T-helper 1 cell treated with Interleukin-12 subunit alpha and Interleukin-12 subunit beta and Interleukin-4 antibody, amounts not matched to agents 30 μg/mL and 1 μg/mL, for 36 hours (primary cell): ENCODE measurements around the gene OR4D10.
"Not testable (repeated sequence)": the region's sequence is repeated elsewhere in the genome, so short reads cannot be mapped to it uniquely, and the experiment has no call there.

Source experiments
- H3K27ac Mint-ChIP-seq: one replicate; pipeline ENCODE4 v1.8.0; 2021; ENCODE audit warnings: mild to moderate bottlenecking, mixed read lengths
- H3K27me3 Mint-ChIP-seq: one replicate; pipeline ENCODE4 v1.8.0; 2021; ENCODE audit warnings: low read depth, mixed read lengths
- H3K36me3 Mint-ChIP-seq: one replicate; pipeline ENCODE4 v1.8.0; 2021; ENCODE audit warnings: low read depth, mixed read lengths
- H3K4me1 Mint-ChIP-seq: one replicate; pipeline ENCODE4 v1.8.0; 2021; ENCODE audit warnings: low read depth, mixed read lengths
- H3K4me3 Mint-ChIP-seq: one replicate; pipeline ENCODE4 v1.8.0; 2021; ENCODE audit warnings: mild to moderate bottlenecking, moderate library complexity, mixed read lengths
- H3K9me3 Mint-ChIP-seq: one replicate; pipeline ENCODE4 v1.8.0; 2021; ENCODE audit warnings: mixed read lengths

The OR4D10 gene

GRCh38 chr11:59480359-59480758 lies 7.2 kb downstream of the OR4D10 start:
- Mint-ChIP-seq H3K4me3 (no peak overlapping the region), H3K27ac (no peak overlapping the region), H3K36me3 (no peaks in the 10 kb centered on the region), H3K9me3 (no peaks in the 10 kb centered on the region), H3K4me1 (no peaks in the 10 kb centered on the region), H3K27me3 (peaks cover 4% of the 10 kb centered on the region)

- no peaks in the 10 kb centered on the region for H3K36me3 Mint-ChIP-seq
- peaks cover 4% of the 10 kb centered on the region for H3K4me1 Mint-ChIP-seq
- no peak overlapping the region for H3K4me3 Mint-ChIP-seq
- no peak overlapping the region for H3K27ac Mint-ChIP-seq
- H3K9me3 Mint-ChIP-seq, result no peaks in the 10 kb centered on the region
- peaks cover 4% of the 10 kb centered on the region for H3K27me3 Mint-ChIP-seq
Observed at GRCh38 chr11:59501931-59502330, 28.8 kb downstream of the OR4D10 start.

GRCh38 chr11:59503276-59503675 lies 30.2 kb downstream of the OR4D10 start, which contains the start of gene OR4D11:
TSS of gene OR4D11 (plus strand) at chr11:59503576. CDS start at chr11:59503576, 0 bp downstream.
- Mint-ChIP-seq H3K4me3 (no peak within 1 kb of the TSS), H3K27ac (no peak within 1 kb of the TSS), H3K4me1 (peaks cover 4% of the 10 kb centered on the region), H3K36me3 (no peaks in the 10 kb centered on the region), H3K27me3 (peaks cover 4% of the 10 kb centered on the region), H3K9me3 (no peaks in the 10 kb centered on the region)

GRCh38 chr11:59510941-59511589 lies 38.0 kb downstream of the OR4D10 start, which contains the start of gene OR4D9:
TSS of gene OR4D9 (plus strand) at chr11:59511539. CDS start at chr11:59514913, 3,374 bp downstream.
- Mint-ChIP-seq H3K4me1 (peaks cover 20% of the 10 kb centered on the region), H3K4me3 (peak within 1 kb of the TSS; percentile 36), H3K27me3 (no peaks in the 10 kb centered on the region), H3K36me3 (peaks cover 2% of the 10 kb centered on the region), H3K9me3 (no peaks in the 10 kb centered on the region), H3K27ac (peak within 1 kb of the TSS; percentile 60)

- Mint-ChIP-seq H3K36me3 (peaks cover 2% of the 10 kb centered on the region), H3K27ac (peak overlapping the region; percentile 14), H3K4me1 (peaks cover 20% of the 10 kb centered on the region), H3K4me3 (no peak overlapping the region), H3K27me3 (no peaks in the 10 kb centered on the region), H3K9me3 (no peaks in the 10 kb centered on the region)
Observed at GRCh38 chr11:59511675-59512074, 38.6 kb downstream of the OR4D10 start.

- not testable (repeated sequence) for H3K4me1 Mint-ChIP-seq, H3K27ac Mint-ChIP-seq, H3K4me3 Mint-ChIP-seq, H3K9me3 Mint-ChIP-seq, H3K36me3 Mint-ChIP-seq
- peaks cover 17% of the 10 kb centered on the region for H3K27me3 Mint-ChIP-seq
Observed at GRCh38 chr11:59520139-59520538, 47.0 kb downstream of the OR4D10 start.

- Mint-ChIP-seq H3K27me3 (peaks cover 19% of the 10 kb centered on the region), H3K4me3 (no peak overlapping the region), H3K4me1 (no peaks in the 10 kb centered on the region), H3K27ac (no peak overlapping the region), H3K36me3 (no peaks in the 10 kb centered on the region), H3K9me3 (no peaks in the 10 kb centered on the region)
Observed at GRCh38 chr11:59520741-59521140, 47.6 kb downstream of the OR4D10 start.

GRCh38 chr11:59523541-59523940 lies 50.4 kb downstream of the OR4D10 start:
- Mint-ChIP-seq H3K27me3 (peaks cover 26% of the 10 kb centered on the region), H3K36me3 (no peaks in the 10 kb centered on the region), H3K9me3 (no peaks in the 10 kb centered on the region), H3K4me1 (no peaks in the 10 kb centered on the region), H3K27ac (no peak overlapping the region), H3K4me3 (no peak overlapping the region)

GRCh38 chr11:59528711-59529110 lies 55.6 kb downstream of the OR4D10 start:
- Mint-ChIP-seq H3K4me3 (no peak overlapping the region), H3K9me3 (no peaks in the 10 kb centered on the region), H3K27me3 (peaks cover 19% of the 10 kb centered on the region), H3K27ac (no peak overlapping the region), H3K36me3 (no peaks in the 10 kb centered on the region), H3K4me1 (no peaks in the 10 kb centered on the region)
